WTC11 (cell line): Measurements from ENCODE around the gene LRRC41. TPM values are rescaled to one million over a fixed set of nuclear protein-coding genes. Genes with fewer than 3 reads are reported as not detected.

Experiments
- ATAC-seq: fragments of 200-7000 bp; cut with Tn5 transposase; 2 replicates; pipeline ENCODE4 v1.10.0; 2021; ENCODE audit warnings: mild to moderate bottlenecking, moderate library complexity
- CTCF ChIA-PET: fragments of 300-600 bp; sonication (Branson Sonifier 250); formaldehyde crosslinking; loops from one replicate; lab custom pipeline; 2021; ENCODE audit warnings: antibody characterized with exemption; lab: Charles Lee
- POLR2A ChIA-PET: fragments of 350-600 bp; sonication (Branson Sonifier 250); formaldehyde crosslinking; loops from one replicate; lab custom pipeline; 2021; ENCODE audit warnings: antibody characterized with exemption; lab: Charles Lee
- DNase-seq: peaks from one replicate; pipeline ENCODE4 v3.0.0; 2021; ENCODE audit warnings: low spot score
- H3K27ac Mint-ChIP-seq: 2 replicates; pipeline ENCODE4 v1.8.0; 2021; ENCODE audit warnings: mixed read lengths
- H3K27me3 Mint-ChIP-seq: 2 replicates; pipeline ENCODE4 v1.8.0; 2021; ENCODE audit warnings: low read depth, mild to moderate bottlenecking, moderate library complexity, mixed read lengths
- H3K36me3 Mint-ChIP-seq: 2 replicates; pipeline ENCODE4 v1.8.0; 2021; ENCODE audit warnings: mixed read lengths
- H3K4me1 Mint-ChIP-seq: 2 replicates; pipeline ENCODE4 v1.8.0; 2022; ENCODE audit warnings: mixed read lengths
- H3K4me3 Mint-ChIP-seq: 2 replicates; pipeline ENCODE4 v1.8.0; 2021; ENCODE audit warnings: mild to moderate bottlenecking, moderate library complexity, mixed read lengths
- H3K9me3 Mint-ChIP-seq: 2 replicates; pipeline ENCODE4 v1.8.0; 2021; ENCODE audit warnings: mixed read lengths
- ARID4B ChIP-seq: sonication (generic); formaldehyde crosslinking; IDR thresholded peaks from 2 replicates; pipeline ENCODE4 v1.8.0; 2023; ENCODE audit warnings: missing genetic modification reagents, mild to moderate bottlenecking, borderline replicate concordance
- CDX4 ChIP-seq: fragments of 250-450 bp; sonication (Bioruptor Pico); IDR thresholded peaks from 2 replicates; pipeline ENCODE4 v1.9.0; 2021; ENCODE audit warnings: moderate library complexity, mild to moderate bottlenecking, inconsistent platforms, borderline replicate concordance
- CREB1 ChIP-seq: sonication (generic); formaldehyde crosslinking; IDR thresholded peaks from 2 replicates; pipeline ENCODE4 v1.8.0; 2023; ENCODE audit warnings: mild to moderate bottlenecking, missing genetic modification reagents
- E2F1 ChIP-seq: sonication (generic); formaldehyde crosslinking; IDR thresholded peaks from 2 replicates; pipeline ENCODE4 v1.8.0; 2022; ENCODE audit warnings: mild to moderate bottlenecking, missing genetic modification reagents
- FOXK1 ChIP-seq: sonication (generic); formaldehyde crosslinking; IDR thresholded peaks from 2 replicates; pipeline ENCODE4 v1.8.0; 2022; ENCODE audit warnings: mild to moderate bottlenecking, moderate library complexity, missing genetic modification reagents
- NFATC4 ChIP-seq: fragments of 250-450 bp; sonication (Bioruptor Pico); IDR thresholded peaks from 2 replicates; pipeline ENCODE4 v1.9.0; 2021; ENCODE audit warnings: mild to moderate bottlenecking
- NR2C2 ChIP-seq: sonication (generic); formaldehyde crosslinking; IDR thresholded peaks from 2 replicates; pipeline ENCODE4 v1.8.0; 2022; ENCODE audit warnings: mild to moderate bottlenecking, missing genetic modification reagents
- OVOL2 ChIP-seq: fragments of 250-450 bp; sonication (Bioruptor Pico); IDR thresholded peaks from 2 replicates; pipeline ENCODE4 v1.9.0; 2021; ENCODE audit warnings: mild to moderate bottlenecking, borderline replicate concordance
- SOX15 ChIP-seq: fragments of 250-450 bp; sonication (Bioruptor Pico); IDR thresholded peaks from 2 replicates; pipeline ENCODE4 v1.9.0; 2021; ENCODE audit warnings: mild to moderate bottlenecking
- TEAD4 ChIP-seq: sonication (generic); formaldehyde crosslinking; IDR thresholded peaks from 2 replicates; pipeline ENCODE4 v1.8.0; 2022; ENCODE audit warnings: mild to moderate bottlenecking, missing genetic modification reagents
- ZMAT4 ChIP-seq: fragments of 250-450 bp; sonication (Bioruptor Pico); IDR thresholded peaks from 2 replicates; pipeline ENCODE4 v1.9.0; 2021; ENCODE audit warnings: mild to moderate bottlenecking
- ZNF138 ChIP-seq: sonication (generic); formaldehyde crosslinking; conservative IDR thresholded peaks from 2 replicates; pipeline ENCODE4 v1.8.1; 2022; ENCODE audit warnings: mild to moderate bottlenecking, moderate library complexity, missing genetic modification reagents
- ZNF219 ChIP-seq: sonication (generic); formaldehyde crosslinking; IDR thresholded peaks from 2 replicates; pipeline ENCODE4 v1.8.0; 2023; ENCODE audit warnings: missing genetic modification reagents, mild to moderate bottlenecking, borderline replicate concordance
- ZNF263 ChIP-seq: sonication (generic); formaldehyde crosslinking; IDR thresholded peaks from 2 replicates; pipeline ENCODE4 v1.8.1; 2022; ENCODE audit warnings: low read depth, mild to moderate bottlenecking, moderate library complexity, missing genetic modification reagents
- ZNF416 ChIP-seq: fragments of 250-450 bp; sonication (Bioruptor Pico); IDR thresholded peaks from 2 replicates; pipeline ENCODE4 v1.9.0; 2021; ENCODE audit warnings: mild to moderate bottlenecking, inconsistent platforms
- ZNF423 ChIP-seq: fragments of 250-450 bp; sonication (Bioruptor Pico); IDR thresholded peaks from 2 replicates; pipeline ENCODE4 v2.1.2; 2022; ENCODE audit warnings: mild to moderate bottlenecking, moderate library complexity
- total RNA-seq: library from RNA; stranded (reverse); gene quantifications from 3 replicates; pipeline ENCODE4 v1.2.3, GENCODE V29; 2021
- TF ChIP-seq, protein P1 (sequence below): fragments of 250-450 bp; sonication (Bioruptor Pico); IDR thresholded peaks from 2 replicates; pipeline ENCODE4 v1.8.0; 2021; ENCODE audit warnings: mild to moderate bottlenecking
- TF ChIP-seq, protein P2 (sequence below): sonication (generic); formaldehyde crosslinking; IDR thresholded peaks from 2 replicates; pipeline ENCODE4 v1.8.1; 2022; ENCODE audit warnings: low read depth, mild to moderate bottlenecking, moderate library complexity, missing genetic modification reagents, borderline replicate concordance
- TF ChIP-seq, protein P3 (sequence below): fragments of 250-450 bp; sonication (Bioruptor Pico); conservative IDR thresholded peaks from 2 replicates; pipeline ENCODE4 v1.9.0; 2021; ENCODE audit warnings: mild to moderate bottlenecking

Gene LRRC41
- total RNA-seq, 1 experiment from 2014 or later = 46.0 TPM

DNA sequence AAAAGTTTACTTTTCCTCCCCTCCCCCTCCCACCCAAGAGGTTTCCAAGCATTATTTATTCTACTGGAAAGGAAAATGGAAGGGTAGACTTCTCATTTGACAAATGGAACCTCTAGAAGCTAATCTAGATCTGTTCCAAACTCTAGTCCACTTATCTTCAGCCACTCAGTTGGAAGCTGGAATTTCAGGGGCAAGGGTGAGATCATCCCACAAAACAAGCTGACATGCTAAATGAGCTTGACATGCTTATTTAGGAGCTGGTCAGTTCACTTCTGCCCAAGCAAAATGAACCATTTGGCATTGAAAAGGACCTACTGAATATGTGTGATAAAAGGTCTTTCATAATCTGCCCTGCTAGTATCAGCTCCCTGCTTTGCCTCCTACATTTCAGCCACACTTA, 5.0 kb downstream of the LRRC41 start (continued):
- no peak for TF ChIP-seq ARID4B (CRISPR knock-in tag)
- TF ChIP-seq E2F1 (CRISPR knock-in tag) = no peak
- no peak for TF ChIP-seq FOXK1 (CRISPR knock-in tag)
- no peak for TF ChIP-seq ZNF219 (CRISPR knock-in tag)
- TF ChIP-seq, all 79 proteins: peak for 0

GRCh38 chr1:46295306-46295705, 8.1 kb downstream of the LRRC41 start:
- POLR2A ChIA-PET = interaction anchor here (0.6 kb wide), 1 partner anchor 78 kb away, joined by 4 read pairs; no protein-coding TSS in a partner anchor
- H3K4me3 Mint-ChIP-seq = no peak overlapping the region

DNA sequence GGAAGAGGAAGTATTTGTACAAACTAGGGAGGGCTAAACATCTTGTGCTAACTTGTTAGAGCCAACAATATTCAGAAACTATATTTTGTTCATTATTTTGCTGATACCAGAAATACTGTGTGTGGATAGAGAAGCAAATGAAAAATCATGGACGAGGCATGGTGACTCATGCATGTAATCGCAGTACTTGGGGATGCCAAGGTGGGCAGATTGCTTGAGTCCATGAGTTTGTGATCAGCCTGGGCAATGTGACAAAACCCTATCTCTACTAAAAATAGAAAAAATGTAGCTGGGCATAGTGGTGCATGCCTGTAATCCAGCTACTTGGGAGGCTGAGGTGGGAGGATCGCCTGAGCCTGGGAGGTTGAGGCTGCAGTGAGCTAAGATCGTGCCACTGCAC, 13.4 kb downstream of the LRRC41 start:
- CTCF ChIA-PET = interaction anchor here (0.5 kb wide), 1 partner anchor 11 kb away, joined by 3 read pairs; no protein-coding TSS in a partner anchor
- no peak for ATAC-seq
- H3K27ac Mint-ChIP-seq = no peak overlapping the region
- peaks cover 20% of the 10 kb centered on the region for H3K36me3 Mint-ChIP-seq
- H3K9me3 Mint-ChIP-seq = no peaks in the 10 kb centered on the region
- DNase-seq = no peak
- no peaks in the 10 kb centered on the region for H3K27me3 Mint-ChIP-seq
- H3K4me3 Mint-ChIP-seq = no peak overlapping the region
- no peaks in the 10 kb centered on the region for H3K4me1 Mint-ChIP-seq
- POLR2A ChIA-PET = interaction anchor here (0.7 kb wide), 2 partner anchors 58 to 216 kb away, joined by 3 to 4 read pairs; no protein-coding TSS in a partner anchor
- TF ChIP-seq ZNF263 (CRISPR knock-in tag) = no peak
- TF ChIP-seq OVOL2 (CRISPR knock-in tag) = no peak
- TF ChIP-seq ZNF138 (CRISPR knock-in tag) = no peak
- TF ChIP-seq ZNF416 (CRISPR knock-in tag) = no peak
- no peak for TF ChIP-seq ZMAT4 (CRISPR knock-in tag)
- TF ChIP-seq, protein P1, sequence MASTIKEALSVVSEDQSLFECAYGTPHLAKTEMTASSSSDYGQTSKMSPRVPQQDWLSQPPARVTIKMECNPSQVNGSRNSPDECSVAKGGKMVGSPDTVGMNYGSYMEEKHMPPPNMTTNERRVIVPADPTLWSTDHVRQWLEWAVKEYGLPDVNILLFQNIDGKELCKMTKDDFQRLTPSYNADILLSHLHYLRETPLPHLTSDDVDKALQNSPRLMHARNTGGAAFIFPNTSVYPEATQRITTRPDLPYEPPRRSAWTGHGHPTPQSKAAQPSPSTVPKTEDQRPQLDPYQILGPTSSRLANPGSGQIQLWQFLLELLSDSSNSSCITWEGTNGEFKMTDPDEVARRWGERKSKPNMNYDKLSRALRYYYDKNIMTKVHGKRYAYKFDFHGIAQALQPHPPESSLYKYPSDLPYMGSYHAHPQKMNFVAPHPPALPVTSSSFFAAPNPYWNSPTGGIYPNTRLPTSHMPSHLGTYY (CRISPR knock-in tag) = no peak
- no peak for TF ChIP-seq TEAD4 (CRISPR knock-in tag)
- TF ChIP-seq SOX15 (CRISPR knock-in tag) = no peak
- no peak for TF ChIP-seq NR2C2 (CRISPR knock-in tag)
- TF ChIP-seq CREB1 (CRISPR knock-in tag) = no peak
- TF ChIP-seq ZNF423 (CRISPR knock-in tag) = no peak

More at GRCh38 chr1:46295306-46295705, 8.1 kb downstream of the LRRC41 start:
- CTCF ChIA-PET = no interaction called here
- DNase-seq (no peak), ATAC-seq (no peak)
- TF ChIP-seq, protein P2, sequence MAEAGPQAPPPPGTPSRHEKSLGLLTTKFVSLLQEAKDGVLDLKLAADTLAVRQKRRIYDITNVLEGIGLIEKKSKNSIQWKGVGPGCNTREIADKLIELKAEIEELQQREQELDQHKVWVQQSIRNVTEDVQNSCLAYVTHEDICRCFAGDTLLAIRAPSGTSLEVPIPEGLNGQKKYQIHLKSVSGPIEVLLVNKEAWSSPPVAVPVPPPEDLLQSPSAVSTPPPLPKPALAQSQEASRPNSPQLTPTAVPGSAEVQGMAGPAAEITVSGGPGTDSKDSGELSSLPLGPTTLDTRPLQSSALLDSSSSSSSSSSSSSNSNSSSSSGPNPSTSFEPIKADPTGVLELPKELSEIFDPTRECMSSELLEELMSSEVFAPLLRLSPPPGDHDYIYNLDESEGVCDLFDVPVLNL (CRISPR knock-in tag) = no peak
- TF ChIP-seq, protein P3, sequence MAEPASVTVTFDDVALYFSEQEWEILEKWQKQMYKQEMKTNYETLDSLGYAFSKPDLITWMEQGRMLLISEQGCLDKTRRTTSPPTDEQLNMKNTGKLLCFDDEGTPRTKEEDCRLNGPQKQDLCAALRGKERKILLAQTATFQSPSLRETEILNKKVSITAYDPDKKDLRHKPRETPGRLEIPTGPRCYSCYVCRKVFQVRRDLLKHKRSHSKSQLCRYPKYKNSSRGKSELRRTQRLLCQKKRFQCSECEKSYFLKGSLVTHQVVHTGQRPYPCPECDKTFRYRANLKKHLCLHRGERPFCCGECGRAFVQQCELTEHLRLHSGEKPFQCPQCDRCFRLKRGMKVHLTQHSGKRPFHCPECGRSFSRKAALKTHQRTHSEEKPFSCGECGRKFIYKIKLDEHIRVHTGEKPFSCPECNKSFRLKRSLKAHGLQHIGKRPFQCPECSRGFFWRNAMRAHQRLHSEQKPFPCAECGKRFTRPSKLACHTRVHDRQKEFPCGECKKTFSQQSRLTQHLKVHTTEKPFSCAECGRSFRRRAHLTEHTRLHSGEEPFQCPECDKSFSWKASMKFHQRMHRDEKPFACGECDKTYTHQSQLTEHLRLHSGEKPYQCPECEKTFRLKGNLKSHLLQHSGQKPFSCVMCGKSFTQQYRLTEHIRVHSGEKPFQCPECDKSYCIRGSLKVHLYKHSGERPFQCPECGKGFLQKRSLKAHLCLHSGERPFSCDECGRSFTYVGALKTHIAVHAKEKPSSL (CRISPR knock-in tag) = no peak
- TF ChIP-seq CDX4 (CRISPR knock-in tag) = no peak
- TF ChIP-seq ZNF219 (CRISPR knock-in tag) = no peak
- no peak for TF ChIP-seq NFATC4 (CRISPR knock-in tag)
- no peak overlapping the region for H3K27ac Mint-ChIP-seq
- peaks cover 20% of the 10 kb centered on the region for H3K4me1 Mint-ChIP-seq
- H3K9me3 Mint-ChIP-seq = no peaks in the 10 kb centered on the region
- H3K36me3 Mint-ChIP-seq = peaks cover 37% of the 10 kb centered on the region
- H3K27me3 Mint-ChIP-seq = no peaks in the 10 kb centered on the region
